ENCODE measurements around the gene AQR.
"Not testable (repeated sequence)": the region's sequence is repeated elsewhere in the genome, so short reads cannot be mapped to it uniquely, and the experiment has no call there.

The AQR gene

DNA sequence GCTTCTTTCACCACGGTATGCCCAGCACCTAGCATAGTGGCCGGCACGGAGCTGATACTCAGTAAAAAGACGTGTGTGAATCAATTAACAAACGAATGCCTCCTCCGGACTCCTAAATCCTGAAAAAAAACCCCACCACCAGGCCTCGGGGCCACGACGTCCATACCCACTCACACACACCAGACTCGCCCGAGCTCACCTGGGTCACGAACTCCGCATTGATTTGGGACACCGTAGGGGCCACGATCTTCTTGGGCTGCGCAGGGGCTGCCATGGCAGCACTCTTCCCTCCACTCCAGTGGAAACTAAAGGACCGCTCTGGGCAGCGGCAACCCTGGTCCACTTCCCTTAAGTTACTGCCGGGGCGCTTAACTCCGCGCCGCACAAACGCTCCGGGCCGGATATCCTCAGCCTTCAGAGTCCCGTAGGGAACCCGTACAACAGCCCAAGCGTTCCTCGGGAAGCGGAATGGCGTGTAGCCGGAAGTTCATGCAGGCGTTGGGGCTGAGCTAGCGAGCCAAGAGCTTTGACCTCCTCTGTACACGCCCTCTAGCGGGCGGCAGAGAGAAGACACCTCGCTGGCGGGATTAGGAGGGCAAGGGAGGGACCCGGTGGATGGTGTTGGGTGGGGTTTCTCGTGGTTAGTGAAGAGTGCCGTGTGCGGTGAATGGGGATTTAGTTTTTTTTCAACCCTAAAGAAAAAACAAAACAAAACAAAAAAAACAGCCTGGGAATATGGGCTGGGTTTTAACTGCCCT is at the start of gene AQR:
Gene AQR, minus strand, starts transcription at position 403 of the 758 bp plus-strand sequence. Its CDS starts 129 bp downstream, at position 274.
- peak; percentile 89 for DNase-seq (ENCODE audit: low read depth)

DNA sequence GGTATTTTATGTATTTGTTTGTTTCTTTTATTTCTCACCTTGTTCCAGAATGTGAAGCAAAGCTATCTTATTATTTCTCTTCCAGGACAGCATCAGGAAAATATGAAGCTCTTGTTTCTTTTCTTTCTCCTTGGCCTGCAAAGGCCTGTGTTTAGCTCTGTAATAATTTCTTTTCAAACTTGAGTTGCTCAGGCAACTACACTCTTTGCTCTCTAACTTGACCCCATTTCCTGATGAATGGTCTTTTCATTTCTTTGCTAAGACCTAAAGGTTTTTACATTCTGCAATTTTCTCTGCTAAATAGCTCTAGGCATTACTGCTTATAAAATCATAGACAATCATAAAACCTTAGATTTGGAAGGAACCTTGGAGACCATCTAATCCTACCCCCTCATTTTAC is 44.7 kb upstream of the AQR start:
- DNase-seq (ENCODE audit: low read depth) = no peak

DNA sequence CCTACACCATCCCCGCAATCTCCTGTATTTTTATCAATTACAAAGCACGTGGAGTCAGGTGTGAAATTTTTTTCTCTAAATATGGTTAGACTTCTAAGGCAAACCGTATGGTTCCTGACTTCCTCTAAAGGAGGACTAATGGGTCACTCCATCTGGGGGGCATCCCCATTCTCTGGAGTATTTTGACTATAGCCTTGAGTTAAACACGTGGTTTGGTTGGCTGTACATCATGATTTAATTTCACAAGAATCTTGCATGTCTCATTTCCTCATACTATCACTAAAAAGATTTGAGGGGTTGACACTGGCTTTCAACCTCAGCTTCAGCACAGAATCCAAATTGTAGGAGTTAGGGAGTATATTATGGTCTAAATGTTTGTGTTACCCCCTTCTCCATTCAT is 43.8 kb upstream of the AQR start:
- DNase-seq (ENCODE audit: low read depth) = no peak

- DNase-seq (ENCODE audit: low read depth) = no peak
These were observed 37.9 kb upstream of the AQR start for GRCh38 chr15:35007397-35007796.

DNA sequence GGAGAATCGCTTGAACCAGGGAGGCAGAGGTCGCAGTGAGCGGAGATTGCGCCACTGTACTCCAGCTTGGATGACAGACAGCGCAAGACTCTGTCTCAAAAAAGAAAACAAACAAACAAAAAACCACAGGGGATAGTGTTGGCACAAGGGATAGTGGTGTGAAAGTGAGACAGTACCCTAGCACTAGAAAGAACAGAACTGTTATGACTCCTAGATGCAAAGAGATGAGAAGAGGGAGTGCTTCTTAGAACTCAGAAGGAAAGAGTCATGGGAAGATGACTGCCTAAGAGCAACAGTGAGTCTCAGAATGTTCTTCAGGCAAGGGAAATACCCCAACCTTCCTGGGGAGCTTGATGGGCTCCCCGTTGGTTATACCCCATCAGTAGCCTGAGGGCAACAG is 36.4 kb upstream of the AQR start:
- DNase-seq (ENCODE audit: low read depth) = no peak

DNA sequence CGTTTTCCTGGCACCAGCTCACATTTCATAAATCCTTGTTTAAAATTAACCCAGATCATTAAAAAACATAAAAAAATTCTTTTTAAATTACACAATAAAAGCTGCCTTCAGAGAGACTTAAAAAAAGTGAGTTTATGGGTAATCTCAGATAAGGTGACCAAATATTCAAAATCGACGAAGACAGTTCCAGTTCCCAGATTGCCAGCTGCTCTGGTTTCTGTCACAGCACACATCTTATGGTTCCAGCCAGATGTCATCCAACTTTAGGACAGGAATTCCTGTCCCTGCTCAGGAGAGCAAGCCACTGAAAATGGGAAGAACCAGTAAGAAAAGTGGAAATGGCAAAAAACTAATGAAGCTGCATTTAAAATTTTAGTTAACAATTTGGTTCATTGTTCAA is 34.4 kb upstream of the AQR start:
- DNase-seq (ENCODE audit: low read depth) = no peak

GRCh38 chr15:35000511-35000910 is 31.0 kb upstream of the AQR start:
- DNase-seq (ENCODE audit: low read depth) = no peak

GRCh38 chr15:34999906-35000305 is 30.4 kb upstream of the AQR start:
- DNase-seq (ENCODE audit: low read depth) = no peak

DNA sequence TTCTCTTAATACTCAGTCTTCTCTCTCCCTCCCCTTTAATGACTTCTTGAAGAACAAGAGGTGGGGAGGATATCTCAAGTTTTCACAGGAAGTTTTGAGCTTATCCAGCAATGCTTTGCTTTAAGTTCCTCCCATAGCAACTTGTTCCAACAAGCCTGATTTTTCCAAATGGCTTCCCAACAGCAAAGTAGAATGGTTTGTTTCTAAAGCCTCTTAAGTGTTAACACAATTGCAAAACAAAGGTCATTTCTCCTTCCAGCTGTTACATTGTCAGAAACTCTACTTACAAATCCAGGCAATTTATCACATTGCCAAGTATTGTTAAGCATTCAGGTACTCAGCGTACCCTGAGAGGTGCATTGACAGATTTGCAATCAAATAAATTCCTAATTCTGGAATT is 25.4 kb upstream of the AQR start:
- DNase-seq (ENCODE audit: low read depth) = no peak

DNA sequence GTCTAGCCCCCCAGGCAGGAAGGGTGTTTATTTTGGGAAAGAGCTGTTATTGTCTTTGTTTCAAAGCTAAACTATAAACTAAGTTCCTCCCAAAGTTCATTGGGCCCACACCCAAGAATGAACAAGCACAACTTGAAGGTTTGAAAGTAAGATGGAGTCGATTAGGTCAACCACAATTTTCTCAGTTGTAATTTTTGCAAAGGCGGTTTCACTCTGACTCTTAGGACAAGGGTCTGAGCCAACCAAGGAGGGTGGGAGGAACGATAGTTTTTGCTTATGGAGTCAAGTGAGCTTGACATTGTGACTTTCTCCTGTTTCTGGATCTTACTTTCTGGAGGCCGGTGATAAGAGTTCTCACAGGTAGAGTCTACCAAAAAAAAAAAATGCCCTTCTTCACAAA is 24.3 kb upstream of the AQR start:
- DNase-seq (ENCODE audit: low read depth) = no peak

- no peak for DNase-seq (ENCODE audit: low read depth)
These were observed 23.9 kb upstream of the AQR start for GRCh38 chr15:34993412-34993811.

DNA sequence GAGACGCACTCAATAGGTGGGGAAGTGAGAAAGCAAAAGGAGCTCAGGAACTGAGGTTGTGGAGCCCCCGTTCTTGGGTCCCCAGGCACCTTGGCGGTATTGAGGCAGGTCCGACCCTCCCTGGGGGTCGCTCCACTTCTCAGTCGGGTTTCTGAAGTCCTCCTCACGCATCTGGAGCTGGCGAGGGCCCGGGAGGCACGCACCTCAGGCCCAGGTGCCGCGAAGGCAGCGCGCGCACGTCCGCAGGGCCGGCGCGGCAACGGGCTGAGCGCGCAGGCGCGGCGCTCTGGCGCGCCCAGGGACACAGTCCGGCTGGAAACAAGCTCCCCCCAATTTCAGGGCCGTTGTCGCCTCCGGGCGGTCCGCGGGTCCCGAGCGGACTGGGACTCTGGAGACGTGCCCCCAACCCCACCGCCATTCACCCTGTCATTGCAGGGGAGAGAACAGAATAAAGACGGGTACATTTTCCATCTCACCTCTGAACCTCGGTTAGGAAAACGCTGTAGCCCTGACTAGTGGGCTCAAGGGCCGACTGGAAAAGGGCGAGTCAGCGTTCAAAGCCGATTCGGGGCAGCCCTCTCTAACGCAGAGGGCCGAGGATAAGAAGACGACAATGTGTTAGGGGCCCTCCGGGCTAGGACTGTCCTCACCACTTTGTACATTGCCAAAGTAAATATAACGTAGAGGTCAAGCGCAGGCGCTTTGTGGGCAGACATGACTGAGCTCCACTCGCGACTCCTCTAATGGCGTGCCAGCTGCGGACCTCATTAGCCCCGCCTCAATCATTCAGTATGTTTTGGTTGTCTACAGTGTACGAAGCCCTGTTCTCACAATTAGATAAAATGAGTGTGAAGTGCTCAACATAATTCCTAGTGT is 18.7 kb upstream of the AQR start, which contains the start of gene ZNF770:
Gene ZNF770, minus strand, starts transcription at position 261 of the 876 bp plus-strand sequence. CDS start 4,853 bp downstream, outside the sequence.
- peak; percentile 60 for DNase-seq (ENCODE audit: low read depth)

GRCh38 chr15:34987609-34988026 is 18.1 kb upstream of the AQR start:
- DNase-seq (ENCODE audit: low read depth) = no peak

DNA sequence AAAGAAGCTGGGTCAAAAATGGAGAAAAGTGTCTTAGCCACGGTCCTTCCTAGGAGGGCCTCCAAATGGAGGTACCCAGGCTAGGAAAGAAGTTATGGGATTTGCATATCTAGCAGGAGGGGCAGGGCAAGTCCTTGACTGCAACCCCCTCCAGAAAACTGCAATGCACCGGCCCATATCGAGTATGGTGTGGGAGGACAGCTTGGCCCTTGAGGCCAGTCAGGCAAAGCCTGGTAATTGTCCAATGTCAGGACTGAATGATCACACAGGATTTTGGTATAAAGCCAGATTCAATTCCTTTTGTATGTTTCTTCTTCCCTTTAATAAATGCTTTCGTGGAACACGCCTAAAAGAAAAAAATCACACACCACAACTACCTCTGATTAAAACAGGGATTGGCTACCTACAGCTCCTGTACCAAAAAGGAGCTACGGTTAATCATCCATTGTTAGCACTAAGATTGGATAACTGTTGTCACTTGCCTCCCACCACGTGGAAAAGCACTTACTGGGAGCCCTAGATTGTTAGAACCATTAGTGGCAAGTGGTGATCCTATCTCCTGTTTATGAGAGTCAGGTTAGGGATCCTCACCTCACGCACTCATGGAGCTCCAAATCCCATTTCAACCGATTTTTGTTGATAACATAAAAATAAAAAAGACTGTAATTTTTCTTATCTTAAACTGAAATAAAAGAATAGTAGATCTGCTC is 17.4 kb upstream of the AQR start:
- DNase-seq (ENCODE audit: low read depth) = no peak

DNA sequence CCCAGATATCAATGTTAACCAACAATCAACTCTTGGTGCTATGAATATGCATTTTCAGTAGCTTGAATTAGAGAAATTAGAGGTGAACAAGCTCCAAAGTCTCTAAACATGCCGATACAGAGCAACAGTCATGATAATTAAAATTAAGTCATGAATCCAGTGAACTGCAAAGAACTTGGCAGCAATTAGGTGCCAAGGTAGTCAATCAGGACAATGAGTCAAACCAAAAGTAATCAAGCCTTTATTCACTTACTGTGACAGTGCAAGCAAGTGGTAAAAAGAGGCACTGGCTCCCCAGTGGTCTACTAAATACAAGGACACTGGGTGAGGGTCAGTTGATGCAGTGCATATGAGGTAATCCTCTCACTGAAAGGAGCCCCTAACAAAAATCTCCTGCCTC is 16.8 kb upstream of the AQR start:
- no peak for DNase-seq (ENCODE audit: low read depth)

DNA sequence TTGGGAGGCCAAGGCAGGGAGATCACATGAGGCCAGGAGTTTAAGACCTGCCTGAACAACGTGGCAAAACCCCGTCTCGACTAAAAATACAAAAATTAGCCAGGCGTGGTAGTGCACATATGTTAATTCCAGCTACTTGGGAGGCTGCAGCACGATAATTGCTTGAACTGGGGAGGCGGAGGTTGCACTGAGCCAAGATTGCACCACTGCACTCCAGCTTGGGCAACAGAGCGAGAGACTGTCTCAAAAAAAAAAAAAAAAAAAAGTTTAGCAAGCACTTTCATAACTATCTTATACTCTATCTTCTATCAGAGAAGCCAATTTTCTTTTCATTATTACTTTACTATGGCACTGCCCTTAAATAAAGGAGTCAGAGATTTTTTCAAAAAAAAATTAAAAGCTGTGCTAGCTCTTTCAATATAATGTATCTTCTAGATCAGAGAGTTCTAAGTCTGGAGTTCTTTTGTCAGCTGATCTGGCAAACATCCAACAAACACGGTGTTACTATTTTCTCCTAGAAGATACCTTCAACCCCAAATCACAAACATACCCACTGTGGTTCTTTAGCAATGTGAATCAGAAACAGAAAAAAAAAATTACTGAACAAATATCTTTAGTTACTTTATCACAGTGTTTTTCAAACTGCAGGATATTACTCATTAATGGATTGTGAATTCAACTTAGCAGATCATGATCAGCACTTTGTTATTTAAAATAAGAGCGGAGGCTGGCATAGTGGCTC is 15.5 kb upstream of the AQR start:
- DNase-seq (ENCODE audit: low read depth) = no peak

- DNase-seq (ENCODE audit: low read depth) = no peak
These were observed 7.2 kb upstream of the AQR start for GRCh38 chr15:34976743-34977142.

GRCh38 chr15:34976073-34976472 is 6.5 kb upstream of the AQR start:
- no peak for DNase-seq (ENCODE audit: low read depth)

- DNase-seq (ENCODE audit: low read depth) = no peak
These were observed 4.0 kb upstream of the AQR start for GRCh38 chr15:34973512-34973911.

- DNase-seq (ENCODE audit: low read depth) = not testable (repeated sequence)
These were observed 629 bp upstream of the AQR start for GRCh38 chr15:34970098-34970643.

DNA sequence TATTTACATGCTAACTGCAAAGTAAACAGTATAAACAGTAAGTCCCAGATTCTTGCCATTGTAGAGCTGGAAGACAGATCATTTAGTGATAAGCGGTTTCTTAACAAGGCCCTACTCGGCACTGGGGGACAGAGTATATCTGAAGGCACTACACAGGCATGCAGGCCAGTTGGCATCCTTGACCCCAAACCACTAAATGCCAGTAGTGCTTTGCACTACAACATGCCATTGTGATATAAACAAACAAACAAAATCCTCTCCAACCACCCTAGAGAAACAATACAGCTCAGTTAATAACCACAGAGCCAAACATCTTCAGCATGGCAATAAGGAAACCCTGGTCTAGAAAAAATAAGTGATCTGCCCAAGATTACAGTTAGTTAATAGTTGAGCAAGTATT is 5.3 kb downstream of the AQR start:
- no peak for DNase-seq (ENCODE audit: low read depth)

- DNase-seq (ENCODE audit: low read depth) = no peak
These were observed 15.7 kb downstream of the AQR start for GRCh38 chr15:34953851-34954250.

Data from T-helper 22 cell (primary cell).